H9 (cell line): ENCODE measurements around the gene KIF18B. TPM values are rescaled to one million over a fixed set of nuclear protein-coding genes. Genes with fewer than 3 reads are reported as not detected.

Source experiments
- DNase-seq: peaks from one replicate; pipeline ENCODE4 v3.0.0-alpha.2; 2017
- H2AFZ ChIP-seq: one replicate; pipeline ENCODE4 v1.6.1; 2013; ENCODE audit warnings: mild to moderate bottlenecking, low read length, control low read depth, moderate library complexity
- H2AK5ac ChIP-seq: 2 replicates; pipeline ENCODE4 v1.6.1; 2013; ENCODE audit warnings: low read length, control low read depth, mixed read lengths; ENCODE audit not compliant: insufficient read length
- H2BK120ac ChIP-seq: one replicate; pipeline ENCODE4 v1.6.1; 2013; ENCODE audit warnings: low read depth, mild to moderate bottlenecking, low read length, control low read depth, inconsistent platforms; ENCODE audit not compliant: poor library complexity, severe bottlenecking
- H2BK12ac ChIP-seq: 2 replicates; pipeline ENCODE4 v1.6.1; 2013; ENCODE audit warnings: low read length, control low read depth, mixed read lengths, low read depth; ENCODE audit not compliant: insufficient read length
- H2BK15ac ChIP-seq: 2 replicates; pipeline ENCODE4 v1.6.1; 2013; ENCODE audit warnings: low read depth, low read length, control low read depth
- H2BK20ac ChIP-seq: one replicate; pipeline ENCODE4 v1.6.1; 2013; ENCODE audit warnings: low read depth, mild to moderate bottlenecking, low read length, control low read depth, inconsistent platforms; ENCODE audit not compliant: poor library complexity, severe bottlenecking
- H2BK5ac ChIP-seq: 2 replicates; pipeline ENCODE4 v1.6.1; 2013; ENCODE audit warnings: low read length, control low read depth, mixed read lengths; ENCODE audit not compliant: insufficient read length
- H3K14ac ChIP-seq: 2 replicates; pipeline ENCODE4 v1.6.1; 2013; ENCODE audit warnings: low read length, control low read depth; ENCODE audit not compliant: insufficient read depth
- H3K18ac ChIP-seq: 2 replicates; pipeline ENCODE4 v1.6.1; 2013; ENCODE audit warnings: low read depth, mild to moderate bottlenecking, mixed read lengths, low read length, control low read depth; ENCODE audit not compliant: insufficient read length
- H3K23ac ChIP-seq: 2 replicates; pipeline ENCODE4 v1.6.1; 2013; ENCODE audit warnings: low read length, control low read depth, mixed read lengths, low read depth; ENCODE audit not compliant: insufficient read length
- H3K23me2 ChIP-seq: 2 replicates; pipeline ENCODE4 v1.6.1; 2013; ENCODE audit warnings: low read depth, mild to moderate bottlenecking, mixed read lengths, low read length, control low read depth; ENCODE audit not compliant: insufficient read length, poor library complexity, severe bottlenecking
- H3K27ac ChIP-seq: 2 replicates; pipeline ENCODE4 v1.5.1; 2013; ENCODE audit warnings: low read length, control low read depth, mixed read lengths, low read depth; ENCODE audit not compliant: insufficient read length
- H3K27me3 ChIP-seq: 2 replicates; pipeline ENCODE4 v1.6.1; 2013; ENCODE audit warnings: low read length, control low read depth, inconsistent platforms; ENCODE audit not compliant: insufficient read depth
- H3K4ac ChIP-seq: 2 replicates; pipeline ENCODE4 v1.6.1; 2013; ENCODE audit warnings: low read depth, mild to moderate bottlenecking, control low read depth, inconsistent platforms, low read length, moderate library complexity
- H3K4me1 ChIP-seq: 2 replicates; pipeline ENCODE4 v1.6.1; 2013; ENCODE audit warnings: low read length, control low read depth, inconsistent platforms; ENCODE audit not compliant: insufficient read depth
- H3K4me2 ChIP-seq: 2 replicates; pipeline ENCODE4 v1.6.1; 2013; ENCODE audit warnings: low read length, control low read depth, mixed read lengths; ENCODE audit not compliant: insufficient read length, insufficient read depth
- H3K56ac ChIP-seq: 2 replicates; pipeline ENCODE4 v1.6.1; 2013; ENCODE audit warnings: low read depth, mild to moderate bottlenecking, mixed read lengths, low read length, control low read depth; ENCODE audit not compliant: insufficient read length
- H3K79me1 ChIP-seq: 2 replicates; pipeline ENCODE4 v1.6.1; 2013; ENCODE audit warnings: low read depth, mild to moderate bottlenecking, moderate library complexity, low read length, control low read depth, inconsistent platforms; ENCODE audit not compliant: insufficient read depth, poor library complexity, severe bottlenecking
- H3K79me2 ChIP-seq: 2 replicates; pipeline ENCODE4 v1.6.1; 2013; ENCODE audit warnings: low read length, control low read depth, inconsistent platforms; ENCODE audit not compliant: insufficient read depth
- H3K9ac ChIP-seq: 2 replicates; pipeline ENCODE4 v1.6.1; 2013; ENCODE audit warnings: low read length, control low read depth, mixed read lengths; ENCODE audit not compliant: insufficient read length; ENCODE audit errors: extremely low read depth
- H3K9me3 ChIP-seq: one replicate; pipeline ENCODE4 v1.6.1; 2013; ENCODE audit warnings: low read depth, low read length, inconsistent platforms; ENCODE audit not compliant: control insufficient read depth
- H3T11ph ChIP-seq: one replicate; pipeline ENCODE4 v1.6.1; 2013; ENCODE audit warnings: mild to moderate bottlenecking, low read length, control low read depth, inconsistent platforms
- H4K20me1 ChIP-seq: one replicate; pipeline ENCODE4 v1.6.1; 2013; ENCODE audit not compliant: control insufficient read depth, insufficient read length, insufficient read depth
- H4K5ac ChIP-seq: 2 replicates; pipeline ENCODE4 v1.6.1; 2013; ENCODE audit warnings: low read depth, mild to moderate bottlenecking, mixed read lengths, low read length, control low read depth; ENCODE audit not compliant: insufficient read length
- H4K8ac ChIP-seq: replicated peaks from 2 replicates; pipeline ENCODE4 v1.6.1; 2013; ENCODE audit warnings: low read length, control low read depth, mixed read lengths, low read depth; ENCODE audit not compliant: insufficient read length
- H4K91ac ChIP-seq: 2 replicates; pipeline ENCODE4 v1.6.1; 2013; ENCODE audit warnings: low read depth, mild to moderate bottlenecking, moderate library complexity, mixed read lengths, low read length, control low read depth; ENCODE audit not compliant: insufficient read length
- H3K27ac Mint-ChIP-seq, 3 experiments: 2 replicates in 2 of 3; 3 replicates in 1 of 3; pipeline ENCODE4 v1.8.0; 2020 to 2021; ENCODE audit warnings: mixed read lengths in 3 of 3, mild to moderate bottlenecking in 1 of 3, moderate library complexity in 1 of 3
- H3K27me3 Mint-ChIP-seq: 2 replicates; pipeline ENCODE4 v1.8.0; 2021; ENCODE audit warnings: low read depth, mild to moderate bottlenecking, moderate library complexity, mixed read lengths
- H3K36me3 Mint-ChIP-seq, 3 experiments: 2 replicates in 2 of 3; 3 replicates in 1 of 3; pipeline ENCODE4 v1.8.0; 2020 to 2021; ENCODE audit warnings: low read depth in 3 of 3, mixed read lengths in 3 of 3; ENCODE audit not compliant: insufficient read depth in 1 of 3
- H3K4me1 Mint-ChIP-seq, 2 experiments: 2 replicates each; pipeline ENCODE4 v1.8.0; 2020; ENCODE audit warnings: mixed read lengths in 2 of 2
- H3K4me3 Mint-ChIP-seq, 2 experiments: 2 replicates in 1 of 2; 3 replicates in 1 of 2; pipeline ENCODE4 v1.8.0; 2020 to 2021; ENCODE audit warnings: mild to moderate bottlenecking in 2 of 2, mixed read lengths in 2 of 2, moderate library complexity in 1 of 2
- H3K9me3 Mint-ChIP-seq, 2 experiments: 2 replicates in 1 of 2; 3 replicates in 1 of 2; pipeline ENCODE4 v1.8.0; 2020; ENCODE audit warnings: mild to moderate bottlenecking in 2 of 2, mixed read lengths in 2 of 2, moderate library complexity in 1 of 2
- WGBS: extraction: QIAGEN DNeasy Blood & Tissue Kit; methylation state at CpG from one replicate; pipeline ENCODE4 v1.1.7; 2013; ENCODE audit warnings: missing lambda C conversion rate, low lambda C conversion rate, mixed read lengths; ENCODE audit not compliant: insufficient read length; ENCODE audit errors: extremely low coverage; 5-methylcytosine and 5-hydroxymethylcytosine counted together
- total RNA-seq: library from RNA; stranded (reverse); gene quantifications from 2 replicates; pipeline ENCODE4 v1.2.1, GENCODE V29; 2021
- TF ChIP-seq, protein P1 (sequence below): fragments of 200-600 bp; sonication (generic); conservative IDR thresholded peaks from 3 replicates; pipeline ENCODE4 v1.8.0; 2021; ENCODE audit warnings: antibody characterized with exemption, mild to moderate bottlenecking

The KIF18B gene
- total RNA-seq, 1 experiment from 2014 or later: 51.8 TPM

DNA sequence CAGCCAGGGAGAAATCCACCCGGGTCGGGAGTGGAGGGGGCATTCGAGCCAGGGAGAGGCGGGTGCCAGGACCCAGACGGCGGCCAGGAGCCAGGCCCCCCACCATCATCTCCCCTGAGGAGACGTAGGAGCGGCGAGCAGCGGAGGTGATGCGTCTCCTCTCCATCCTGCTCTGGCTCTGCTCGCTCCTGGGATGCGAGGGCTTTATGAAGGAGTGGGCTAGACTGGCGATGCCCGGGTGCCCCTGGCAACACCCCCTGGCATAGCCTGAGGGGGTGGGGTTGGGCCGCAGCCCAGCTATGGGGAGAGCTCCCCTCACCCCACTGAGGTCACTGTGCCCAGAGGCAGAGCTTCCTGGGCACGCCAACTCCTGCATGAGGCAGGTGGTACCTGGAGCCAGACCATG lies 32.2 kb downstream of the KIF18B start, which contains the start of gene GFAP:
Gene GFAP (minus strand): TSS at position 180 of the 406 bp plus-strand sequence. CDS start 14 bp downstream, at position 166.
- Mint-ChIP-seq H3K4me3 (no peak within 1 kb of the TSS), H3K9me3 (no peaks in the 10 kb centered on the region), H3K36me3 (no peaks in the 10 kb centered on the region), H3K27me3 (peaks cover 49% of the 10 kb centered on the region), H3K4me1 (peaks cover 11 to 13% of the 10 kb centered on the region in 2 experiments), H3K27ac (no peak within 1 kb of the TSS)
- H3K27me3 ChIP-seq: peaks cover 4% of the 10 kb centered on the region; the same call in 1 of the 2 replicates
- H4K5ac ChIP-seq: no peak within 1 kb of the TSS
- no peak within 1 kb of the TSS for H2AK5ac ChIP-seq
- H3T11ph ChIP-seq: no peak within 1 kb of the TSS
- WGBS: no CpG with 5 or more reads among the region's 17 CpGs
- no peak within 1 kb of the TSS for H2AFZ ChIP-seq
- no peak within 1 kb of the TSS for H4K91ac ChIP-seq
- no peaks in the 10 kb centered on the region for H3K79me1 ChIP-seq
- TF ChIP-seq, protein P1, sequence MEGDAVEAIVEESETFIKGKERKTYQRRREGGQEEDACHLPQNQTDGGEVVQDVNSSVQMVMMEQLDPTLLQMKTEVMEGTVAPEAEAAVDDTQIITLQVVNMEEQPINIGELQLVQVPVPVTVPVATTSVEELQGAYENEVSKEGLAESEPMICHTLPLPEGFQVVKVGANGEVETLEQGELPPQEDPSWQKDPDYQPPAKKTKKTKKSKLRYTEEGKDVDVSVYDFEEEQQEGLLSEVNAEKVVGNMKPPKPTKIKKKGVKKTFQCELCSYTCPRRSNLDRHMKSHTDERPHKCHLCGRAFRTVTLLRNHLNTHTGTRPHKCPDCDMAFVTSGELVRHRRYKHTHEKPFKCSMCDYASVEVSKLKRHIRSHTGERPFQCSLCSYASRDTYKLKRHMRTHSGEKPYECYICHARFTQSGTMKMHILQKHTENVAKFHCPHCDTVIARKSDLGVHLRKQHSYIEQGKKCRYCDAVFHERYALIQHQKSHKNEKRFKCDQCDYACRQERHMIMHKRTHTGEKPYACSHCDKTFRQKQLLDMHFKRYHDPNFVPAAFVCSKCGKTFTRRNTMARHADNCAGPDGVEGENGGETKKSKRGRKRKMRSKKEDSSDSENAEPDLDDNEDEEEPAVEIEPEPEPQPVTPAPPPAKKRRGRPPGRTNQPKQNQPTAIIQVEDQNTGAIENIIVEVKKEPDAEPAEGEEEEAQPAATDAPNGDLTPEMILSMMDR: no peak
- H4K20me1 ChIP-seq: no peaks in the 10 kb centered on the region
- no peak within 1 kb of the TSS for H2BK15ac ChIP-seq
- H2BK120ac ChIP-seq: no peak within 1 kb of the TSS
- no peaks in the 10 kb centered on the region for H3K9me3 ChIP-seq
- H3K18ac ChIP-seq: no peak within 1 kb of the TSS
- DNase-seq: no peak
- H3K4me1 ChIP-seq: peaks cover 2% of the 10 kb centered on the region; the same call in 1 of the 2 replicates
- no peak within 1 kb of the TSS for H2BK12ac ChIP-seq
- peaks cover 6% of the 10 kb centered on the region for H3K23me2 ChIP-seq
- H4K8ac ChIP-seq: no peak within 1 kb of the TSS
- H3K79me2 ChIP-seq: no peaks in the 10 kb centered on the region
- H2BK20ac ChIP-seq: no peak within 1 kb of the TSS
- H3K14ac ChIP-seq: no peak within 1 kb of the TSS; the same call in 1 of the 2 replicates
- H3K9ac ChIP-seq: no peak within 1 kb of the TSS
- no peak within 1 kb of the TSS for H3K4ac ChIP-seq
- no peak within 1 kb of the TSS for H3K56ac ChIP-seq
- no peak within 1 kb of the TSS for H2BK5ac ChIP-seq
- no peak within 1 kb of the TSS for H3K27ac ChIP-seq
- no peak within 1 kb of the TSS for H3K23ac ChIP-seq
- H3K4me2 ChIP-seq: no peak within 1 kb of the TSS
